HCT116 (cell line): ENCODE measurements around the gene ALDH4A1. TPM values are rescaled to one million over a fixed set of nuclear protein-coding genes. Genes with fewer than 3 reads are reported as not detected.
A peak's percentile ranks its signal among the peaks of the same experiment; 100 is the strongest.

Experiments
- ATAC-seq: fragments of 200-7000 bp; cut with Tn5 transposase; 2 replicates; pipeline ENCODE4 v1.9.1; 2020; ENCODE audit warnings: mild to moderate bottlenecking, moderate library complexity
- BruUV-seq: library from RNA; stranded (reverse); fragments of 400-500 nt; replicated peaks from 2 replicates; lab custom pipeline; 2021; lab: Mats Ljungman, UMichigan
- CTCF ChIA-PET: fragments of 300-600 bp; sonication (Branson Sonifier 250); formaldehyde crosslinking; loops from one replicate; lab custom pipeline; 2021; ENCODE audit warnings: antibody characterized with exemption; lab: Charles Lee
- POLR2A ChIA-PET: fragments of 300-600, 350-600 bp; sonication (Branson Sonifier 250); formaldehyde crosslinking; loops from one replicate; lab custom pipeline; 2021; ENCODE audit warnings: antibody characterized with exemption; lab: Charles Lee
- RAD21 ChIA-PET, 2 experiments: fragments of 300-600 bp; sonication (Branson Sonifier 250); formaldehyde crosslinking; loops; one replicate each; lab custom pipeline; 2023; ENCODE audit warnings: low total read pairs in 2 of 2; ENCODE audit not compliant: uncharacterized antibody in 2 of 2, unreplicated experiment in 2 of 2, low non-redundant PET in 1 of 2; lab: Charles Lee
- DNase-seq: peaks from one replicate; pipeline ENCODE4 v3.0.0-alpha.2; 2010; ENCODE audit warnings: low read depth, low spot score
- H2AFZ ChIP-seq: fragments of 200-600 bp; shearing (Covaris generic), sonication (generic); 2 replicates; pipeline ENCODE4 v1.6.1; 2017; ENCODE audit warnings: low read depth, mixed run types, mixed read lengths, antibody characterized with exemption, low read length; ENCODE audit not compliant: poor library complexity, severe bottlenecking
- H3K27ac ChIP-seq: 2 replicates; pipeline ENCODE4 v1.5.1; 2012; ENCODE audit warnings: low read depth, low read length
- H3K27me3 ChIP-seq: fragments of 200-600 bp; sonication (generic); 2 replicates; pipeline ENCODE4 v1.6.1; 2016; ENCODE audit warnings: mixed run types, low read length, mixed read lengths; ENCODE audit not compliant: insufficient read depth
- H3K36me3 ChIP-seq, 2 experiments: fragments of 200-500 bp in 1 of 2; fragments of 200-600 bp in 1 of 2; sonication (Bioruptor generic) in 1 of 2; sonication (generic) in 1 of 2; 2 replicates each; pipeline versions ENCODE4 v1.5.1 to v1.6.1; 2014 to 2016; ENCODE audit warnings: low read length in 2 of 2, inconsistent platforms in 1 of 2, mixed read lengths in 1 of 2, mixed run types in 1 of 2; ENCODE audit not compliant: insufficient read depth in 2 of 2, control insufficient read depth in 1 of 2
- H3K4me1 ChIP-seq, 2 experiments: fragments of 200-600 bp in 1 of 2; sonication (generic) in 1 of 2; 2 replicates each; pipeline versions ENCODE4 v1.5.1 to v1.6.1; 2012 to 2017; ENCODE audit warnings: low read length in 2 of 2, inconsistent platforms in 1 of 2, mild to moderate bottlenecking in 1 of 2, mixed read lengths in 1 of 2, mixed run types in 1 of 2, moderate library complexity in 1 of 2; ENCODE audit not compliant: insufficient read depth in 2 of 2, control insufficient read depth in 1 of 2
- H3K4me2 ChIP-seq: fragments of 200-600 bp; sonication (generic); 2 replicates; pipeline ENCODE4 v1.6.1; 2017; ENCODE audit warnings: mixed run types, low read length, mixed read lengths
- H3K4me3 ChIP-seq, 2 experiments: fragments of 200-600 bp in 1 of 2; sonication (generic) in 1 of 2; replicated peaks in 1 of 2; 2 replicates each; pipeline ENCODE4 v1.5.1; 2011 to 2016; ENCODE audit warnings: low read length in 2 of 2, control low read depth in 1 of 2, low read depth in 1 of 2, mild to moderate bottlenecking in 1 of 2, mixed read lengths in 1 of 2, mixed run types in 1 of 2
- H3K79me2 ChIP-seq: fragments of 200-600 bp; sonication (generic); 2 replicates; pipeline ENCODE4 v1.6.1; 2017; ENCODE audit warnings: mild to moderate bottlenecking, mixed run types, low read length, moderate library complexity, mixed read lengths; ENCODE audit not compliant: insufficient read depth
- H3K9ac ChIP-seq: fragments of 200-600 bp; sonication (generic); 2 replicates; pipeline ENCODE4 v1.6.1; 2016; ENCODE audit warnings: low read length, mixed read lengths
- H3K9me2 ChIP-seq: fragments of 200-600 bp; sonication (generic), shearing (Covaris generic); 2 replicates; pipeline ENCODE4 v1.6.1; 2017; ENCODE audit warnings: mixed run types, mild to moderate bottlenecking, moderate library complexity; ENCODE audit not compliant: insufficient read depth
- H3K9me3 ChIP-seq, 2 experiments: fragments of 200-500 bp in 1 of 2; fragments of 200-600 bp in 1 of 2; sonication (Bioruptor generic) in 1 of 2; sonication (generic) in 1 of 2; 2 replicates each; pipeline ENCODE4 v1.6.1; 2014 to 2017; ENCODE audit warnings: low read length in 2 of 2, mixed read lengths in 2 of 2, inconsistent platforms in 1 of 2, low read depth in 1 of 2, mild to moderate bottlenecking in 1 of 2, mixed run types in 1 of 2, moderate library complexity in 1 of 2; ENCODE audit not compliant: control insufficient read depth in 1 of 2, insufficient read depth in 1 of 2
- H4K20me1 ChIP-seq: fragments of 200-600 bp; sonication (generic), shearing (Covaris generic); 2 replicates; pipeline ENCODE4 v1.6.1; 2017; ENCODE audit warnings: mixed run types, mild to moderate bottlenecking, moderate library complexity; ENCODE audit not compliant: insufficient read depth
- CBX3 ChIP-seq: IDR thresholded peaks from 2 replicates; pipeline ENCODE4 v1.6.1; 2012; ENCODE audit warnings: low read depth
- EGR1 ChIP-seq: IDR thresholded peaks from 2 replicates; pipeline ENCODE4 v1.6.1; 2012; ENCODE audit warnings: low read depth
- ELF1 ChIP-seq: IDR thresholded peaks from 2 replicates; pipeline ENCODE4 v1.6.1; 2012; ENCODE audit warnings: low read depth, borderline replicate concordance
- EZH2 ChIP-seq: fragments of 200-600 bp; sonication (generic); IDR thresholded peaks from 2 replicates; pipeline ENCODE4 v1.6.1; 2017; ENCODE audit warnings: antibody characterized with exemption, mixed run types
- FOSL1 ChIP-seq: IDR thresholded peaks from 2 replicates; pipeline ENCODE4 v1.6.1; 2012; ENCODE audit warnings: low read depth
- POLR2A ChIP-seq: IDR thresholded peaks from 2 replicates; pipeline ENCODE4 v1.7.0; 2011; ENCODE audit warnings: borderline replicate concordance; ENCODE audit not compliant: insufficient read depth, insufficient read length; ENCODE audit errors: extremely low read depth
- RAD21 ChIP-seq: IDR thresholded peaks from 2 replicates; pipeline ENCODE4 v1.6.1; 2012; ENCODE audit warnings: low read depth, mild to moderate bottlenecking
- SP1 ChIP-seq: IDR thresholded peaks from 2 replicates; pipeline ENCODE4 v1.6.1; 2012; ENCODE audit warnings: low read depth
- YY1 ChIP-seq: IDR thresholded peaks from 2 replicates; pipeline ENCODE4 v1.6.1; 2011; ENCODE audit warnings: low read length, low read depth, moderate library complexity, mild to moderate bottlenecking; ENCODE audit not compliant: insufficient replicate concordance; ENCODE audit errors: extremely low read depth
- ZNF274 ChIP-seq: fragments of 200-500 bp; sonication (Bioruptor generic); IDR thresholded peaks from 2 replicates; pipeline ENCODE4 v1.6.1; 2014; ENCODE audit warnings: mild to moderate bottlenecking, low read depth, low read length, inconsistent platforms
- intact Hi-C: fragments of 100-400 bp; cut with micrococcal nuclease; formaldehyde crosslinking; loops from 2 replicates; pipeline ENCODE4 v1.10.0; 2022
- total RNA-seq: library from RNA; stranded (reverse); gene quantifications from one replicate; pipeline ENCODE4 v1.2.1, GENCODE V29; 2021; ENCODE audit not compliant: unreplicated experiment

Gene ALDH4A1
- total RNA-seq, 1 experiment from 2014 or later, result 12.6 TPM

- Histone ChIP-seq H3K9ac (peak overlapping the region; percentile 75), H3K27me3 (no peaks in the 10 kb centered on the region), H3K4me1 (peaks cover 12 to 18% of the 10 kb centered on the region in 2 experiments), H3K9me2 (no peaks in the 10 kb centered on the region), H3K79me2 (no peaks in the 10 kb centered on the region), H3K27ac (peak overlapping the region; percentile 64), H3K36me3 (no peaks in the 10 kb centered on the region), H4K20me1 (no peaks in the 10 kb centered on the region), H2AFZ (peak overlapping the region; percentile 79), H3K4me3 (peak overlapping the region; percentile 69 to 81), H3K9me3 (no peaks in the 10 kb centered on the region)
- no TSS peak for BruUV-seq
- ATAC-seq (no peak), DNase-seq (no peak)
- intact Hi-C loops, result loop anchor here (5.0 to 10.0 kb wide), 2 partner anchors 110 to 753 kb away; no protein-coding TSS in a partner anchor
- ChIA-PET POLR2A (interaction anchor here (0.9 kb wide), 2 partner anchors 9 to 11 kb away, joined by 3 to 4 read pairs; no protein-coding TSS in a partner anchor), CTCF (interaction anchor here (0.6 to 3.6 kb wide), 9 partner anchors 11 to 326 kb away, joined by 3 to 38 read pairs (median 5); no protein-coding TSS in a partner anchor), RAD21 (no interaction called here)
- TF ChIP-seq ELF1 (no peak), ZNF274 (no peak), SP1 (no peak), YY1 (no peak), EZH2 (no peak), RAD21 (no peak), POLR2A (no peak), CBX3 (no peak), FOSL1 (no peak), EGR1 (no peak)
- TF ChIP-seq, all 23 proteins: peak for 0
- H3K4me2 ChIP-seq, result peak overlapping the region; percentile 78
These were observed 318 bp downstream of the ALDH4A1 start for GRCh38 chr1:18901952-18902522.
